Endothelial cell of umbilical vein (primary cell): ENCODE data around the gene JCHAIN. TPM values are rescaled to one million over a fixed set of nuclear protein-coding genes. Genes with fewer than 3 reads are reported as not detected.

Experiments
- BruUV-seq: library from RNA; stranded (reverse); fragments of 400-500 nt; replicated peaks from 2 replicates; lab custom pipeline; 2021; lab: Mats Ljungman, UMichigan
- CTCF ChIA-PET: fragments of 300-600, 350-600 bp; sonication (Branson Sonifier 250); formaldehyde crosslinking; loops from one replicate; lab custom pipeline; 2021; ENCODE audit warnings: antibody characterized with exemption, inconsistent platforms; lab: Charles Lee
- POLR2A ChIA-PET: fragments of 300-600, 350-600 bp; sonication (Branson Sonifier 250); formaldehyde crosslinking; loops from one replicate; lab custom pipeline; 2021; ENCODE audit warnings: antibody characterized with exemption, inconsistent platforms; lab: Charles Lee
- DNase-seq: peaks from one replicate; pipeline ENCODE4 v3.0.0-alpha.2; 2011; ENCODE audit warnings: low read depth, low spot score
- FAIRE-seq: peaks from 2 replicates; lab custom pipeline; 2011; peaks lifted over from hg19 to GRCh38; lab: Jason Lieb, UNC
- H2AFZ ChIP-seq: 2 replicates; pipeline ENCODE4 v1.6.0; 2012; ENCODE audit warnings: low read depth, low read length, control low read depth, inconsistent platforms
- H3K27ac ChIP-seq: 2 replicates; pipeline ENCODE4 v1.5.1; 2011; ENCODE audit warnings: low read depth, mild to moderate bottlenecking, control low read depth, low read length, moderate library complexity; ENCODE audit not compliant: insufficient read depth
- H3K27me3 ChIP-seq, 2 experiments: 2 replicates each; pipeline versions ENCODE4 v1.6.0 to v1.6.1; 2011; ENCODE audit warnings: low read length in 2 of 2, mixed read lengths in 1 of 2; ENCODE audit not compliant: control insufficient read depth in 2 of 2, insufficient read depth in 2 of 2
- H3K36me3 ChIP-seq, 2 experiments: 2 replicates in 1 of 2; 3 replicates in 1 of 2; pipeline ENCODE4 v1.5.1; 2011; ENCODE audit warnings: low read length in 2 of 2, mild to moderate bottlenecking in 1 of 2, moderate library complexity in 1 of 2; ENCODE audit not compliant: control insufficient read depth in 2 of 2, insufficient read depth in 2 of 2; ENCODE audit errors: extremely low read depth in 1 of 2
- H3K4me1 ChIP-seq: 3 replicates; pipeline ENCODE4 v1.5.1; 2011; ENCODE audit warnings: mild to moderate bottlenecking, low read length; ENCODE audit not compliant: control insufficient read depth, insufficient read depth; ENCODE audit errors: extremely low read depth
- H3K4me2 ChIP-seq: 2 replicates; pipeline ENCODE4 v1.6.1; 2011; ENCODE audit warnings: low read length, control low read depth, mixed read lengths; ENCODE audit not compliant: insufficient read depth
- H3K4me3 ChIP-seq, 3 experiments: fragments of 200-600 bp in 1 of 3; sonication (generic), shearing (Covaris generic) in 1 of 3; replicated peaks in 1 of 3; 2 replicates each; pipeline ENCODE4 v1.5.1; 2011 to 2016; ENCODE audit warnings: control low read depth in 3 of 3, low read length in 3 of 3, mild to moderate bottlenecking in 2 of 3, inconsistent platforms in 1 of 3, low read depth in 1 of 3, moderate library complexity in 1 of 3; ENCODE audit not compliant: insufficient read depth in 1 of 3
- H3K79me2 ChIP-seq: 2 replicates; pipeline ENCODE4 v1.6.0; 2012; ENCODE audit warnings: low read length, inconsistent platforms; ENCODE audit not compliant: control insufficient read depth, insufficient read depth
- H3K9ac ChIP-seq: replicated peaks from 2 replicates; pipeline ENCODE3; 2011; ENCODE audit warnings: low read length, control low read depth; ENCODE audit not compliant: insufficient read depth; ENCODE audit errors: extremely low read depth
- H3K9me1 ChIP-seq: replicated peaks from 3 replicates; pipeline ENCODE4 v1.6.0; 2011; ENCODE audit warnings: mild to moderate bottlenecking, low read length; ENCODE audit not compliant: control insufficient read depth, insufficient read depth; ENCODE audit errors: extremely low read depth
- H3K9me3 ChIP-seq: replicated peaks from 2 replicates; pipeline ENCODE4 v1.5.1; 2012; ENCODE audit warnings: low read length, inconsistent platforms; ENCODE audit not compliant: control insufficient read depth, insufficient read depth
- H4K20me1 ChIP-seq: replicated peaks from 2 replicates; pipeline ENCODE3; 2011; ENCODE audit warnings: mild to moderate bottlenecking, low read length; ENCODE audit not compliant: control insufficient read depth, insufficient read depth; ENCODE audit errors: extremely low read depth
- CTCF ChIP-seq, 2 donors: IDR thresholded peaks; 1 replicate in 1 of 2; 2 replicates in 1 of 2; pipeline ENCODE4 v1.5.1; 2011; ENCODE audit warnings: low read length in 2 of 2, mild to moderate bottlenecking in 2 of 2, moderate library complexity in 2 of 2, control low read depth in 1 of 2, inconsistent platforms in 1 of 2, low read depth in 1 of 2; ENCODE audit not compliant: insufficient read depth in 1 of 2; ENCODE audit errors: extremely low read depth in 1 of 2
- EZH2 ChIP-seq: IDR thresholded peaks from 2 replicates; pipeline ENCODE4 v1.6.1; 2012; ENCODE audit warnings: borderline replicate concordance, low read depth, mild to moderate bottlenecking, moderate library complexity, low read length, inconsistent platforms; ENCODE audit not compliant: severe bottlenecking
- FOS ChIP-seq: IDR thresholded peaks from 2 replicates; pipeline ENCODE4 v1.6.1; 2011; ENCODE audit warnings: mild to moderate bottlenecking, low read length, moderate library complexity, borderline replicate concordance; ENCODE audit not compliant: insufficient read depth
- GATA2 ChIP-seq: IDR thresholded peaks from 2 replicates; pipeline ENCODE4 v1.7.0; 2011; ENCODE audit warnings: low read depth, mild to moderate bottlenecking, moderate library complexity, mixed read lengths, low read length; ENCODE audit not compliant: insufficient read length, insufficient read depth
- JUN ChIP-seq: IDR thresholded peaks from 2 replicates; pipeline ENCODE4 v1.6.1; 2011; ENCODE audit warnings: borderline replicate concordance, low read depth; ENCODE audit not compliant: insufficient read length, insufficient read depth
- MAX ChIP-seq: IDR thresholded peaks from 2 replicates; pipeline ENCODE4 v1.6.1; 2011; ENCODE audit not compliant: insufficient read depth, insufficient read length
- MYC ChIP-seq: IDR thresholded peaks from one replicate; pipeline ENCODE4 v1.6.1; 2011; ENCODE audit warnings: mild to moderate bottlenecking, low read depth, low read length
- POLR2A ChIP-seq: IDR thresholded peaks from 2 replicates; pipeline ENCODE4 v1.6.1; 2012; ENCODE audit warnings: low read depth, mild to moderate bottlenecking, control low read depth, low read length
- POLR2AphosphoS5 ChIP-seq: IDR thresholded peaks from 2 replicates; pipeline ENCODE4 v1.6.1; 2012; ENCODE audit warnings: low read depth, mild to moderate bottlenecking, control low read depth, low read length, moderate library complexity; ENCODE audit not compliant: insufficient read depth
- dilution Hi-C: fragments of 300-500 bp; cut with MboI; formaldehyde crosslinking; loops from one replicate; pipeline ENCODE4 v1.15.0; 2019; ENCODE audit warnings: low sequenced_read_pairs; ENCODE audit not compliant: extremely low pct_ligation_motif_present
- intact Hi-C: fragments of 100-400 bp; cut with micrococcal nuclease; formaldehyde crosslinking; loops from one replicate; pipeline ENCODE4 v1.10.0; 2022
- polyA plus RNA-seq, 4 experiments: library from polyadenylated mRNA; depleted of rRNA in 3 of 4; stranded (reverse) in 3 of 4; unstranded in 1 of 4; fragments of >200 nt; gene quantifications; 2 replicates each; pipeline versions ENCODE4 v1.2.1 to v1.2.3, GENCODE V29; 2011 to 2012; ENCODE audit warnings: missing spikeins in 1 of 4
- total RNA-seq: library from RNA; stranded (reverse); gene quantifications from 2 replicates; pipeline ENCODE4 v1.2.3, GENCODE V29; 2021

Gene JCHAIN
- total and polyA plus RNA-seq, 2 donors (not counting 3 experiments of a cell fraction or from before 2014, with no cell fraction given), result not detected

- ChIA-PET POLR2A (no interaction called here), CTCF (no interaction called here)
- intact Hi-C loops (no loop called here), dilution Hi-C loops (no loop called here)
- H3K27ac ChIP-seq, result no peak overlapping the region
- no peaks in the 10 kb centered on the region for H3K9me3 ChIP-seq
- H2AFZ ChIP-seq, result no peak overlapping the region
- no peak overlapping the region for H3K4me3 ChIP-seq
- H3K4me2 ChIP-seq, result no peak overlapping the region
- H3K36me3 ChIP-seq, result no peaks in the 10 kb centered on the region
- no peaks in the 10 kb centered on the region for H3K9me1 ChIP-seq
- H3K79me2 ChIP-seq, result no peaks in the 10 kb centered on the region
- FAIRE-seq (no peak), DNase-seq (no peak)
- H3K9ac ChIP-seq, result no peak overlapping the region
- no TSS peak for BruUV-seq
- peaks cover 3 to 5% of the 10 kb centered on the region in 2 experiments for H3K27me3 ChIP-seq
- no peaks in the 10 kb centered on the region for H4K20me1 ChIP-seq
- H3K4me1 ChIP-seq, result no peaks in the 10 kb centered on the region
- TF ChIP-seq CTCF (IDR thresholded peaks at IDR 0.05; ENCODE audit: extremely low read depth in 1 of 2, insufficient read depth in 1 of 2, low read depth in 1 of 2, low read length in 2 of 2) (no peak), POLR2A (no peak), MYC (no peak), GATA2 (no peak), JUN (no peak), FOS (no peak), EZH2 (no peak), POLR2AphosphoS5 (no peak), MAX (no peak)
Observed at GRCh38 chr4:70619778-70620177, 46.5 kb downstream of the JCHAIN start.
